Endothelial cell of umbilical vein (primary cell): ENCODE data around the gene CERS6. TPM values are rescaled to one million over a fixed set of nuclear protein-coding genes. Genes with fewer than 3 reads are reported as not detected.

ENCODE experiments used
- BruUV-seq: library from RNA; stranded (reverse); fragments of 400-500 nt; replicated peaks from 2 replicates; lab custom pipeline; 2021; lab: Mats Ljungman, UMichigan
- CTCF ChIA-PET: fragments of 300-600, 350-600 bp; sonication (Branson Sonifier 250); formaldehyde crosslinking; loops from one replicate; lab custom pipeline; 2021; ENCODE audit warnings: antibody characterized with exemption, inconsistent platforms; lab: Charles Lee
- POLR2A ChIA-PET: fragments of 300-600, 350-600 bp; sonication (Branson Sonifier 250); formaldehyde crosslinking; loops from one replicate; lab custom pipeline; 2021; ENCODE audit warnings: antibody characterized with exemption, inconsistent platforms; lab: Charles Lee
- DNase-seq: peaks from one replicate; pipeline ENCODE4 v3.0.0-alpha.2; 2011; ENCODE audit warnings: low read depth, low spot score
- FAIRE-seq: peaks from 2 replicates; lab custom pipeline; 2011; peaks lifted over from hg19 to GRCh38; lab: Jason Lieb, UNC
- H2AFZ ChIP-seq: 2 replicates; pipeline ENCODE4 v1.6.0; 2012; ENCODE audit warnings: low read depth, low read length, control low read depth, inconsistent platforms
- H3K27ac ChIP-seq: 2 replicates; pipeline ENCODE4 v1.5.1; 2011; ENCODE audit warnings: low read depth, mild to moderate bottlenecking, control low read depth, low read length, moderate library complexity; ENCODE audit not compliant: insufficient read depth
- H3K27me3 ChIP-seq, 2 experiments: 2 replicates each; pipeline versions ENCODE4 v1.6.0 to v1.6.1; 2011; ENCODE audit warnings: low read length in 2 of 2, mixed read lengths in 1 of 2; ENCODE audit not compliant: control insufficient read depth in 2 of 2, insufficient read depth in 2 of 2
- H3K36me3 ChIP-seq, 2 experiments: 2 replicates in 1 of 2; 3 replicates in 1 of 2; pipeline ENCODE4 v1.5.1; 2011; ENCODE audit warnings: low read length in 2 of 2, mild to moderate bottlenecking in 1 of 2, moderate library complexity in 1 of 2; ENCODE audit not compliant: control insufficient read depth in 2 of 2, insufficient read depth in 2 of 2; ENCODE audit errors: extremely low read depth in 1 of 2
- H3K4me1 ChIP-seq: 3 replicates; pipeline ENCODE4 v1.5.1; 2011; ENCODE audit warnings: mild to moderate bottlenecking, low read length; ENCODE audit not compliant: control insufficient read depth, insufficient read depth; ENCODE audit errors: extremely low read depth
- H3K4me2 ChIP-seq: 2 replicates; pipeline ENCODE4 v1.6.1; 2011; ENCODE audit warnings: low read length, control low read depth, mixed read lengths; ENCODE audit not compliant: insufficient read depth
- H3K4me3 ChIP-seq, 3 experiments: fragments of 200-600 bp in 1 of 3; sonication (generic), shearing (Covaris generic) in 1 of 3; replicated peaks in 1 of 3; 2 replicates each; pipeline ENCODE4 v1.5.1; 2011 to 2016; ENCODE audit warnings: control low read depth in 3 of 3, low read length in 3 of 3, mild to moderate bottlenecking in 2 of 3, inconsistent platforms in 1 of 3, low read depth in 1 of 3, moderate library complexity in 1 of 3; ENCODE audit not compliant: insufficient read depth in 1 of 3
- H3K79me2 ChIP-seq: 2 replicates; pipeline ENCODE4 v1.6.0; 2012; ENCODE audit warnings: low read length, inconsistent platforms; ENCODE audit not compliant: control insufficient read depth, insufficient read depth
- H3K9ac ChIP-seq: replicated peaks from 2 replicates; pipeline ENCODE3; 2011; ENCODE audit warnings: low read length, control low read depth; ENCODE audit not compliant: insufficient read depth; ENCODE audit errors: extremely low read depth
- H3K9me1 ChIP-seq: replicated peaks from 3 replicates; pipeline ENCODE4 v1.6.0; 2011; ENCODE audit warnings: mild to moderate bottlenecking, low read length; ENCODE audit not compliant: control insufficient read depth, insufficient read depth; ENCODE audit errors: extremely low read depth
- H3K9me3 ChIP-seq: replicated peaks from 2 replicates; pipeline ENCODE4 v1.5.1; 2012; ENCODE audit warnings: low read length, inconsistent platforms; ENCODE audit not compliant: control insufficient read depth, insufficient read depth
- H4K20me1 ChIP-seq: replicated peaks from 2 replicates; pipeline ENCODE3; 2011; ENCODE audit warnings: mild to moderate bottlenecking, low read length; ENCODE audit not compliant: control insufficient read depth, insufficient read depth; ENCODE audit errors: extremely low read depth
- EZH2 ChIP-seq: IDR thresholded peaks from 2 replicates; pipeline ENCODE4 v1.6.1; 2012; ENCODE audit warnings: borderline replicate concordance, low read depth, mild to moderate bottlenecking, moderate library complexity, low read length, inconsistent platforms; ENCODE audit not compliant: severe bottlenecking
- FOS ChIP-seq: IDR thresholded peaks from 2 replicates; pipeline ENCODE4 v1.6.1; 2011; ENCODE audit warnings: mild to moderate bottlenecking, low read length, moderate library complexity, borderline replicate concordance; ENCODE audit not compliant: insufficient read depth
- GATA2 ChIP-seq: IDR thresholded peaks from 2 replicates; pipeline ENCODE4 v1.7.0; 2011; ENCODE audit warnings: low read depth, mild to moderate bottlenecking, moderate library complexity, mixed read lengths, low read length; ENCODE audit not compliant: insufficient read length, insufficient read depth
- JUN ChIP-seq: IDR thresholded peaks from 2 replicates; pipeline ENCODE4 v1.6.1; 2011; ENCODE audit warnings: borderline replicate concordance, low read depth; ENCODE audit not compliant: insufficient read length, insufficient read depth
- MYC ChIP-seq: IDR thresholded peaks from one replicate; pipeline ENCODE4 v1.6.1; 2011; ENCODE audit warnings: mild to moderate bottlenecking, low read depth, low read length
- POLR2A ChIP-seq: IDR thresholded peaks from 2 replicates; pipeline ENCODE4 v1.6.1; 2012; ENCODE audit warnings: low read depth, mild to moderate bottlenecking, control low read depth, low read length
- POLR2AphosphoS5 ChIP-seq: IDR thresholded peaks from 2 replicates; pipeline ENCODE4 v1.6.1; 2012; ENCODE audit warnings: low read depth, mild to moderate bottlenecking, control low read depth, low read length, moderate library complexity; ENCODE audit not compliant: insufficient read depth
- dilution Hi-C: fragments of 300-500 bp; cut with MboI; formaldehyde crosslinking; loops from one replicate; pipeline ENCODE4 v1.15.0; 2019; ENCODE audit warnings: low sequenced_read_pairs; ENCODE audit not compliant: extremely low pct_ligation_motif_present
- intact Hi-C: fragments of 100-400 bp; cut with micrococcal nuclease; formaldehyde crosslinking; loops from one replicate; pipeline ENCODE4 v1.10.0; 2022
- polyA plus RNA-seq, 4 experiments: library from polyadenylated mRNA; depleted of rRNA in 3 of 4; stranded (reverse) in 3 of 4; unstranded in 1 of 4; fragments of >200 nt; gene quantifications; 2 replicates each; pipeline versions ENCODE4 v1.2.1 to v1.2.3, GENCODE V29; 2011 to 2012; ENCODE audit warnings: missing spikeins in 1 of 4
- total RNA-seq: library from RNA; stranded (reverse); gene quantifications from 2 replicates; pipeline ENCODE4 v1.2.3, GENCODE V29; 2021
- TF ChIP-seq, protein P1 (sequence below), 2 donors: IDR thresholded peaks; 1 replicate in 1 of 2; 2 replicates in 1 of 2; pipeline ENCODE4 v1.5.1; 2011; ENCODE audit warnings: low read length in 2 of 2, mild to moderate bottlenecking in 2 of 2, moderate library complexity in 2 of 2, control low read depth in 1 of 2, inconsistent platforms in 1 of 2, low read depth in 1 of 2; ENCODE audit not compliant: insufficient read depth in 1 of 2; ENCODE audit errors: extremely low read depth in 1 of 2
- TF ChIP-seq, protein P2 (sequence below): IDR thresholded peaks from 2 replicates; pipeline ENCODE4 v1.6.1; 2011; ENCODE audit not compliant: insufficient read depth, insufficient read length

The CERS6 gene
- total and polyA plus RNA-seq, 2 donors (not counting 3 experiments of a cell fraction or from before 2014, with no cell fraction given): 2.7 to 11.7 TPM

DNA sequence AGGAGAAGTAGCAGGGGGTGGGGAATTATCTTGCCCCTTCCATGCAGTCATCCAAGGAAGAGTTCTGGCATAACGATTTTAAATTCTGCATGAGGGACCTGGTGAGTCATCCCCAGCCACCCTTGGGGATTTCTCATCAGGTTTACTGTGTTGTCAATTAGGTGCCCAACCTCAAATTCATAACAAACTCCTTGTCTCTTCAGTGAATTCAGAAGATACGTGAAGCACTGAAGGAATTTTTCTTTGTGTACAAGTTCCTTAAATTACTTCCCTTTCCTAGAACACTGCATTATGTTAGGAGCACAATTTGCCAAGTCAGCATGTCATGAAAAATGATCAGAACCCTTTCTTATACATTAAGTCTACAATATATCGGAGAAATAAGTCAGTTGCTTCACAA is 275.5 kb downstream of the CERS6 start:
- Histone ChIP-seq H4K20me1 (no peaks in the 10 kb centered on the region), H3K4me2 (no peak overlapping the region), H3K79me2 (no peaks in the 10 kb centered on the region), H3K27ac (no peak overlapping the region), H3K4me1 (no peaks in the 10 kb centered on the region), H3K9ac (no peak overlapping the region), H3K9me1 (no peaks in the 10 kb centered on the region), H3K27me3 (no peaks in the 10 kb centered on the region), H3K4me3 (no peak overlapping the region), H3K9me3 (no peaks in the 10 kb centered on the region), H3K36me3 (no peaks in the 10 kb centered on the region), H2AFZ (no peak overlapping the region)
- no peak for TF ChIP-seq FOS
- TF ChIP-seq, protein P1, sequence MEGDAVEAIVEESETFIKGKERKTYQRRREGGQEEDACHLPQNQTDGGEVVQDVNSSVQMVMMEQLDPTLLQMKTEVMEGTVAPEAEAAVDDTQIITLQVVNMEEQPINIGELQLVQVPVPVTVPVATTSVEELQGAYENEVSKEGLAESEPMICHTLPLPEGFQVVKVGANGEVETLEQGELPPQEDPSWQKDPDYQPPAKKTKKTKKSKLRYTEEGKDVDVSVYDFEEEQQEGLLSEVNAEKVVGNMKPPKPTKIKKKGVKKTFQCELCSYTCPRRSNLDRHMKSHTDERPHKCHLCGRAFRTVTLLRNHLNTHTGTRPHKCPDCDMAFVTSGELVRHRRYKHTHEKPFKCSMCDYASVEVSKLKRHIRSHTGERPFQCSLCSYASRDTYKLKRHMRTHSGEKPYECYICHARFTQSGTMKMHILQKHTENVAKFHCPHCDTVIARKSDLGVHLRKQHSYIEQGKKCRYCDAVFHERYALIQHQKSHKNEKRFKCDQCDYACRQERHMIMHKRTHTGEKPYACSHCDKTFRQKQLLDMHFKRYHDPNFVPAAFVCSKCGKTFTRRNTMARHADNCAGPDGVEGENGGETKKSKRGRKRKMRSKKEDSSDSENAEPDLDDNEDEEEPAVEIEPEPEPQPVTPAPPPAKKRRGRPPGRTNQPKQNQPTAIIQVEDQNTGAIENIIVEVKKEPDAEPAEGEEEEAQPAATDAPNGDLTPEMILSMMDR (IDR thresholded peaks at IDR 0.05; ENCODE audit: extremely low read depth in 1 of 2, insufficient read depth in 1 of 2, low read depth in 1 of 2, low read length in 2 of 2): no peak
- no peak for TF ChIP-seq POLR2A
- no peak for TF ChIP-seq MYC
- no peak for TF ChIP-seq GATA2
- TF ChIP-seq JUN: no peak
- no peak for TF ChIP-seq EZH2
- no peak for TF ChIP-seq POLR2AphosphoS5
- TF ChIP-seq, protein P2, sequence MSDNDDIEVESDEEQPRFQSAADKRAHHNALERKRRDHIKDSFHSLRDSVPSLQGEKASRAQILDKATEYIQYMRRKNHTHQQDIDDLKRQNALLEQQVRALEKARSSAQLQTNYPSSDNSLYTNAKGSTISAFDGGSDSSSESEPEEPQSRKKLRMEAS: no peak
- ChIA-PET CTCF (no interaction called here), POLR2A (no interaction called here)
- BruUV-seq: no TSS peak
- intact Hi-C loops (no loop called here), dilution Hi-C loops (no loop called here)
- FAIRE-seq (no peak), DNase-seq (no peak)
